GM10847 (cell line): ENCODE measurements around the gene MEGF11.

Experiments
- POLR2A ChIP-seq: IDR thresholded peaks from 2 replicates; pipeline ENCODE4 v1.6.1; 2011; ENCODE audit not compliant: insufficient read length; ENCODE audit errors: extremely low read depth

The MEGF11 gene

GRCh38 chr15:66234798-66235197 lies 18.8 kb downstream of the MEGF11 start:
- no peak for TF ChIP-seq POLR2A

DNA sequence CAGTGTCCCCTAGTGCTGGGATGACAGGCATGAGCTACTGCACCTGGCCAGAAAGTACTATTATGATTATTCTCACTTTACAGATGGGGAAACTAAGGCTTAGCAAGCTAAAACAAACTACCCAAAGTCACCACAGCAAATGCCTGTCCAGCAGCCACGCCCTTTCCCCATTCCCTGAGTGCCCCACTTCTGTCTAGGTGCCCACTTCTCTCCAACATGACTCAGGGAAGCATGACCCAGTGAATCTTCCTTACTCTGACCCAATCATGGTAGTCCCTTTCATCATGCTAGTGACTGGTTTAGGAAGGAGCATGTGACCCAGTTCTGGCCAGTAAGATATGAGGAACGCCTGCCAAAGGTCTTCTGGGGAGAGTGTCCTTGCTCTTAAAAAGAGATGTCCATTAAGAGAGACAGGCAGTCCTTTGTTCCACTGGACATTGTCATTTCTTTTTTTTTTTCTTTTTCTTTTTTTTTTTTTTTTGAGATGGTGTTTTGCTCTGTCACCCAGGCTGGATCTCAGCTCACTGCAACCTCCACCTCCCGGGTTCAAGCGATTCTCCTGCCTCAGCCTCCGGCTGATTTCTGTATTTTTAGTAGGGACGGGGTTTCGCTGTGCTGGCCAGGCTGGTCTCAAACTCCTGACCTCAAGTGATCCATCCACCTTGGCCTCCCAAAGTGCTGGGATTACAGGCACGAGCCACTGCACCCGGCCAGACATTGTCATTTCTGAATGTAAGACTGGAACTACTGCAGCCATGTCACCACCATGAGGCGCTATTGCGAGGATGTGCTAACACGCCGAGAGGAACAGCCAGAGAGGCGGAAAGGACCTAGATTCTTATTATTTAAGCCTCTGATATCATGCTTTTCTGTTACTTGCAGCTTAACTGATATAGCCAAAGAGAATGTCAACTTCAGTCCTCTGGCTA lies 19.8 kb downstream of the MEGF11 start:
- TF ChIP-seq POLR2A, result no peak

GRCh38 chr15:66232267-66232625 lies 21.3 kb downstream of the MEGF11 start:
- TF ChIP-seq POLR2A, result no peak

DNA sequence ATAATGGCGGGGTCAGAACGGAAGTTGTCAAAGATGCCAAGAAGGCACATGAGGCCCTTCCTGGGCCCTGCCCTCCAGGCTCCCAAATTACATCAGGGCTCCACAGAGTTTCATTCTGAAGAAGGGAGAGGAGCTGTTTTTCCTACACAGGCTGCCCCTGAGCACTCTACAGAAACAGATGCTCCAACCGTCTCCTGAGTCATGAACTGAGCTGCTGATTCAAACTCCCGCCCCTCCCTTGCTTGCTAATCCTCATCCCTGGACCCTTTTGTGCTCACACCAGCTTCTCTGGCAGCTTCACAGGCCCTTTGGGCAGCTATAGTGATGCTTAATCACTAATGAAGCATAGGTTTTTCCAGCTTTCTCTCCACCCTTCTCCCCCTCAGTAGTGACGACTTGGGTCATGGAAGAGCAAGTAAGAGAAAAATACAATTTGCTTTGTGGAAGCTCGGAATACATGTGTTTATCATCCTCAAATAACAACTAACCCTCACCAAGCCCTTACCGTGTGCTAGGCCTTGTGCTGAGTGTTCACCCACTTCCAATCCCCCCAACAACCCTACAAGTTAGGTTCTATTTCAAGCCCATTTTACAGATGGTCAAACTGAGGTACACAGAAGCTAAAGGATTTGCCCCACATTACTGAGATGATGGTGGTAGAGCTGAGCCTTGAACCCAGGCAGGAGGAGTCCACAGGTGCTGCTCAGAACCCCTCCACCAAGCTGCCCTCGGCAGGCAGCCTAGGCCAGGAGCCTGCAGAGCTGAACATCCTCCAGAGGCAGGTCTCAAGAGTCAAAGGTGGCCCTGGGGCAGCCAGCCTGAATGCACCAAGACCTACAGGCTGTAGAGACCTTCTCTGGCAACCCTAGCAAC lies 21.9 kb downstream of the MEGF11 start:
- TF ChIP-seq POLR2A, result no peak

DNA sequence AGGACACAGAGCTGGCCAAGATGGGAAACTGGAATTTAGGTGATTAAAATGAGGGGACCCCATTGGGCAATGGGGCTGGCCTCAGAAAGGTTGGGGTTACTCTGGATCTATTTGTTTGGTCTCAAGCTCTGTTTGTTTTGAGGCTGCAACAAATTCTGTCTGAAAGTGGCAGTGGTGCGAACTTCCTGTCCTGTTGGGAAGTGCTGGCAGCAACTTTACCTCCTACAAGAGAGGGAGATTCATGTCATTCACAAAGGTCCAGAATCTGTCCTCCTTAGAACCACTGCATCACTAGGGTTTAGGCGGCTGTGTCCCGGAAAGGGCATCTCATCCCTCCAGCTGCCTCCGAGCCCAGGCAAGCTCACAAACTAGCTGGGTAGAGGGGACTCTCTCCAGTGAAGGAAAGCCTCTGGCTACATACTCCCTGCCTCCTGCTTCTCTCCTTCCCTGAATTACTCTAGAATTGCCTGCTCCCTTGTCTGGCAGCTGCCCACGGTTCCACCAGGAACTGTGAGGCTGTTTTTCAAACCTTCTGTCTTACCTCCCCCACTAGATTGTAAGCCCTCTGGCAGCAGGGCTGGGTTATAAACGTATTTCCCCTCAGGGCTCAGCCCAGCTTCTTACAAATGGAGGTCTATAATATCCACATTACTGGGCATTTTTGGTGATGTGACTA lies 23.6 kb downstream of the MEGF11 start:
- TF ChIP-seq POLR2A, result no peak

- TF ChIP-seq POLR2A, result no peak
Observed at GRCh38 chr15:66228807-66229735, 24.5 kb downstream of the MEGF11 start.

DNA sequence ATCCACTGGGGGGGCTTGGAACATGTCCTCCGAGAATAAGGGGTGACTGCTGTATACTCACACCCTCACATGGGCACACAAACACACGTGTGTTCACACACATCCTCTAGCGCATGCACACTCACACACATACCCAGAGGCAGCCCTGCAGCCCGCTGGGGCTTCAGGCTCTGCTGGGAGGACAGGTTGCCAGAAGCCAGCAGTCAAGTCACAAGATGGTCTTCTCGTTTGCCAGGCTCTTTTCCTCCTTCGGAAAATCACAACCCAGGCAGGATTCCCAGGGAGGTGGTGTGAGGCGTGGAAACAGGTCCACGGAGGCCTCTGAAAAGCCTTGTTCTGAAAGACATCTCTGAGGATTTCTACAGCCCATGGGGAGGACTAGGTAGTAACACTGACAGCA lies 26.8 kb downstream of the MEGF11 start:
- TF ChIP-seq POLR2A, result no peak

- no peak for TF ChIP-seq POLR2A
Observed at GRCh38 chr15:66225656-66226274, 27.8 kb downstream of the MEGF11 start.

GRCh38 chr15:66224946-66225345 lies 28.6 kb downstream of the MEGF11 start:
- no peak for TF ChIP-seq POLR2A

GRCh38 chr15:66222273-66223198 lies 31.0 kb downstream of the MEGF11 start:
- TF ChIP-seq POLR2A, result no peak

GRCh38 chr15:66221126-66221525 lies 32.4 kb downstream of the MEGF11 start:
- no peak for TF ChIP-seq POLR2A

DNA sequence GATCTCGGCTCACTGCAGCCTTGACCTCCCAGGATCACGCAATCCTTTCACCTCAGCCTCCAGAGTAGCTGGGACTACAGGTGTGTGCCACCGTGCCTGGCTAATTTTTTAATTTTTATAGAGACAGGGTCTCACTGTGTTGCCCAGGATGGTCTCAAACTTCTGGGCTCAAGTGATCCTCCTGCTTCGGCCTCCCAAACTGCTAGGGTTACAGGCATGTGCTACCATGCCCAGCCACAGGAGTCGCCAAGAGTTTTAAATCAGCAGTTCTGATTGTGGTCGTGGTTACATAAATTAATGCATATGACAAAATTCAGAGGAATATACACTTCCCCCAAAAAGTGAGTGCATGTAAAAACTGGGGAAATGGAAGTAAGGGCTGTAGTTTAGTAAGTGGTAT lies 32.9 kb downstream of the MEGF11 start:
- TF ChIP-seq POLR2A, result no peak

- TF ChIP-seq POLR2A, result no peak
Observed at GRCh38 chr15:66219339-66219738, 34.2 kb downstream of the MEGF11 start.
